Progenitor cell of endocrine pancreas (in vitro differentiated cells): Measurements from ENCODE around the gene TANC1. TPM values are rescaled to one million over a fixed set of nuclear protein-coding genes. Genes with fewer than 3 reads are reported as not detected.

Source experiments
- DNase-seq: peaks from one replicate; pipeline ENCODE4 v3.0.0; 2021; ENCODE audit warnings: low spot score; ENCODE audit not compliant: unreplicated experiment
- H3K27ac Mint-ChIP-seq: 2 replicates; pipeline ENCODE4 v1.8.0; 2021; ENCODE audit warnings: mild to moderate bottlenecking, moderate library complexity, mixed read lengths
- H3K27me3 Mint-ChIP-seq: 2 replicates; pipeline ENCODE4 v1.8.0; 2021; ENCODE audit warnings: mixed read lengths
- H3K36me3 Mint-ChIP-seq: 2 replicates; pipeline ENCODE4 v1.8.0; 2022; ENCODE audit warnings: mixed read lengths; ENCODE audit not compliant: insufficient read depth
- H3K4me1 Mint-ChIP-seq: 2 replicates; pipeline ENCODE4 v1.8.0; 2021; ENCODE audit warnings: low read depth, mixed read lengths
- H3K4me3 Mint-ChIP-seq: 2 replicates; pipeline ENCODE4 v1.8.0; 2021; ENCODE audit warnings: low read depth, mild to moderate bottlenecking, moderate library complexity, mixed read lengths
- H3K9me3 Mint-ChIP-seq: 2 replicates; pipeline ENCODE4 v1.8.0; 2021; ENCODE audit warnings: low read depth, mixed read lengths
- total RNA-seq: library from RNA; stranded (reverse); gene quantifications from 2 replicates; pipeline ENCODE4 v1.2.1, GENCODE V29; 2021
- TF ChIP-seq, protein P1 (sequence below): fragments of 200-600 bp; sonication (generic); IDR thresholded peaks from one replicate; pipeline ENCODE4 v1.5.0; 2021; ENCODE audit warnings: antibody characterized with exemption, mild to moderate bottlenecking; ENCODE audit not compliant: unreplicated experiment

TANC1 gene
- total RNA-seq, 1 donor from 2014 or later: 29.8 TPM

DNA sequence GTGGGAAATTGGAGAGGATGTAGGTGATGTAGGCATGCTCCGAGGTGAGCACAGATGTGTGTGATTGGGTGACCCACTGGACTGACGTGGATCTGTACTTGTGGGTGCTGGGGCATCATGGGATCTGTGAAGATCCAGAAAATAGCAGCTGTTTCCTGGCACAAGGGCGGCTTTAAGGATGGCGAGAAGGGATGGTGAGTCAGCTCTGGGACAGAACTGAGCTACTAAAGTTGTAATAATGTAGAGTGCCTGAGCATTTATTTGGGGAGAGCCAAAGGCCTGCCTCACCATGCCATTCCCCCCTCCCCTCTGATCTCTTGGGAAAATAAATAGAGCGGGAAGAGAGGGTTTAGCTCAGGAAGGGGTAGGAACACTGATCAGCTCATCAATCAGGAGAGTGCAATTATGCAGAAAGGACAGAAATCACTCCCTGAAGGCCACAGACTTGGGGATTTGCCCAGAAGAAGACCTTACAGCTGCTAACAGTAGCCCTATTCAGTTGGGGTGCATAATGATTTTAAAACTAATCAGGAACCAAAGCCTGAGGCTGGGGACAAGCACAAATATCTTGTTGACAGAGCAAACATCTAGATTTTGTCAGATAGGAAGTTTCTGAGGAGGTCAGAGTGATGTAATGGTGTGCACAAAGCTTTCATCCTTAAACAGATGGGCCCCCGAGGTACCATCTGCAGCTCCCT is 30.3 kb downstream of the TANC1 start:
- Mint-ChIP-seq H3K36me3 (peaks cover 5% of the 10 kb centered on the region), H3K9me3 (no peaks in the 10 kb centered on the region), H3K4me3 (no peak overlapping the region), H3K27me3 (no peaks in the 10 kb centered on the region), H3K4me1 (peaks cover 44% of the 10 kb centered on the region), H3K27ac (peak overlapping the region; percentile 89)
- TF ChIP-seq, protein P1, sequence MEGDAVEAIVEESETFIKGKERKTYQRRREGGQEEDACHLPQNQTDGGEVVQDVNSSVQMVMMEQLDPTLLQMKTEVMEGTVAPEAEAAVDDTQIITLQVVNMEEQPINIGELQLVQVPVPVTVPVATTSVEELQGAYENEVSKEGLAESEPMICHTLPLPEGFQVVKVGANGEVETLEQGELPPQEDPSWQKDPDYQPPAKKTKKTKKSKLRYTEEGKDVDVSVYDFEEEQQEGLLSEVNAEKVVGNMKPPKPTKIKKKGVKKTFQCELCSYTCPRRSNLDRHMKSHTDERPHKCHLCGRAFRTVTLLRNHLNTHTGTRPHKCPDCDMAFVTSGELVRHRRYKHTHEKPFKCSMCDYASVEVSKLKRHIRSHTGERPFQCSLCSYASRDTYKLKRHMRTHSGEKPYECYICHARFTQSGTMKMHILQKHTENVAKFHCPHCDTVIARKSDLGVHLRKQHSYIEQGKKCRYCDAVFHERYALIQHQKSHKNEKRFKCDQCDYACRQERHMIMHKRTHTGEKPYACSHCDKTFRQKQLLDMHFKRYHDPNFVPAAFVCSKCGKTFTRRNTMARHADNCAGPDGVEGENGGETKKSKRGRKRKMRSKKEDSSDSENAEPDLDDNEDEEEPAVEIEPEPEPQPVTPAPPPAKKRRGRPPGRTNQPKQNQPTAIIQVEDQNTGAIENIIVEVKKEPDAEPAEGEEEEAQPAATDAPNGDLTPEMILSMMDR: no peak
- no peak for DNase-seq

DNA sequence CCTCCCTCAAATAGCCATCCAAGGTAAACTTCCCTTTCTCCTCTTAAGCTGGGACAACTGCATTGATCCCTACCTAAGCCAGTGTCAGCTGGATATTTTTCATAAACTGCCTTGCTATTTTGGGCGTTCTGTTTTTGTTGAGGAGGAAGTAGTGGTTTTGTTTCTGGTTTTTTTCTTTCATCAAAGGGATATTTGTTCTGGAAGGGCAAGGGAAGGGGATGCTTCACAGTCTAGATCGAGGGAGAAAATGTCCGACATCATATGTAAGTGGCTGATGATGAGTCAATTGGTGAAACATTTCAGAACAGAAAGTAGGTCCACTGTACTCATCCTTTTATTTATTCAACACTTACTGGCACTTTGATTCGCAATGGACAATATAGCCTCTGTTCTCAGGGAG is 31.0 kb downstream of the TANC1 start:
- H3K27ac Mint-ChIP-seq: no peak overlapping the region
- H3K4me3 Mint-ChIP-seq: no peak overlapping the region
- TF ChIP-seq, protein P1: no peak
- H3K9me3 Mint-ChIP-seq: peaks cover 1% of the 10 kb centered on the region
- H3K27me3 Mint-ChIP-seq: no peaks in the 10 kb centered on the region
- peaks cover 11% of the 10 kb centered on the region for H3K36me3 Mint-ChIP-seq
- no peak for DNase-seq
- peaks cover 42% of the 10 kb centered on the region for H3K4me1 Mint-ChIP-seq

DNA sequence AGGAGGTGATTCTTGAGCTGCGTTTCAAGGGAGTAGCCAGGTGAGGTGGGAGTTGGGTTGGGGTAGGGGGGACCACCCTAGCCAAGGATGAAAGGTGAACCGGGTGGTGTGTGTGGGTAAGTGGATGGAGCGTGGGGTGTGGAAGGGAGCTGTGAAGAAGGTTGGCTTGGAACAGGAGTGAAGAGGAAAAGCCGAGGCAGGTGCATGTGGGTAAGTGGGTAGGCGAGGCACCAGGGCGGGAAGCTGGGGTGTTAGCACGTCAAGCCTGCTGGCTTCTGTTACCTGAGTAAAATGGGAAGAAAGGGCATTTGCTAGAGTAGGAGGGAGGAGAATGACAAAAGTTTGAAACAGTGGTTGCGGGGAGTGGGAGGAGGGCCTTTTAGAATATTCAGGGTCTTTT is 31.6 kb downstream of the TANC1 start:
- Mint-ChIP-seq H3K4me3 (no peak overlapping the region), H3K27ac (no peak overlapping the region), H3K36me3 (peaks cover 17% of the 10 kb centered on the region), H3K9me3 (peaks cover 7% of the 10 kb centered on the region), H3K4me1 (peaks cover 36% of the 10 kb centered on the region), H3K27me3 (no peaks in the 10 kb centered on the region)
- TF ChIP-seq, protein P1: no peak
- DNase-seq: no peak

DNA sequence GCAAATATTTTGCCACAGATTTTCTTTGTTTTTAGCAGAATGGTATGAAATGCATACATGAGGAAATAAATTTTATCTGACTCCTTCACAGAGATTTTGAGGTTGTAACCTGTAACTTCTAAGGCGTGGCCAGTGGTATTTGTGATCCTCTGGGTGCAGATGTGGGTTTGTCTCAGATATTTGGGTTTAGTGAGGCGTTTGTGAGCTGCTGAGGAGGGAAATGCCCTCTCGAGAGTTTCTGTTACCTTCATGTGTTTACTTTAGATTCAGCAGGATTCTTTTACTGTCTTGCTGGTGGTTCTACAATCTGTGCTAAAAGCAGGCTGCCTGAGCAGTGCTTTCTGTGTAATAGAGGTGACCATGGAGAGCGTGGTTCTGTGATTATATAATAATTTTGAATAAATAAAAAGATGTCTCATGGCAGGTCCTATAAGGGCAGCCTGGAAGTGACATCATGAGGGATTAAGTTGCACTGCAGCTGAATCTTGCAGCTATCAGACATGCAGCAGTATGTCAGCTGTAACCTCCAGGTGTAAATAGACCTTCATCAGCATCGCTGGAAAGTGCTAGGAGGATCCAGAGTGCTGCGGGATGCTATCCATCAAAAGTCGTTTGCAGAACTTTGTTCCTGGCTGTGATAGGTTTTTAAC is 34.1 kb downstream of the TANC1 start:
- Mint-ChIP-seq H3K27me3 (no peaks in the 10 kb centered on the region), H3K27ac (peak overlapping the region; percentile 47), H3K36me3 (peaks cover 23% of the 10 kb centered on the region), H3K9me3 (peaks cover 7% of the 10 kb centered on the region), H3K4me1 (peaks cover 19% of the 10 kb centered on the region), H3K4me3 (no peak overlapping the region)
- TF ChIP-seq, protein P1: no peak
- no peak for DNase-seq

- H3K27me3 Mint-ChIP-seq: no peaks in the 10 kb centered on the region
- no peak overlapping the region for H3K4me3 Mint-ChIP-seq
- peaks cover 26% of the 10 kb centered on the region for H3K36me3 Mint-ChIP-seq
- H3K27ac Mint-ChIP-seq: no peak overlapping the region
- H3K9me3 Mint-ChIP-seq: peaks cover 7% of the 10 kb centered on the region
- TF ChIP-seq, protein P1: no peak
- no peak for DNase-seq
- peaks cover 12% of the 10 kb centered on the region for H3K4me1 Mint-ChIP-seq
These were observed 35.1 kb downstream of the TANC1 start for GRCh38 chr2:159003555-159003954.
